ENCODE data around the gene SLC35E3. TPM values are rescaled to one million over a fixed set of nuclear protein-coding genes. Genes with fewer than 3 reads are reported as not detected.

SLC35E3 gene
- 4.2 TPM for total RNA-seq
- long read RNA-seq, full-length matches to known transcripts: 5 of 7 reads
- long read RNA-seq, partial matches to known transcripts: 1 of 7 reads
- long read RNA-seq, other reads (novel, unspliced or antisense): 1 of 7 reads

GRCh38 chr12:68745904-68746571, at the start of gene SLC35E3:
Gene SLC35E3 (plus strand): TSS chr12:68746176. CDS start chr12:68746378, 202 bp downstream.
- DNase-seq (ENCODE audit: missing footprints): peak; percentile 98
- intact Hi-C loops (cut with DNase I): loop anchor here (1.0 to 2.0 kb wide), 2 partner anchors 59 to 62 kb away; partner anchors contain the start of genes MDM2 and NUP107
- peak; percentile 100 for ATAC-seq

GRCh38 chr12:68699486-68699885, 46.5 kb upstream of the SLC35E3 start:
- DNase-seq (ENCODE audit: missing footprints) (no peak), ATAC-seq (no peak)
- intact Hi-C loops (cut with DNase I): no loop called here

GRCh38 chr12:68727776-68728175, 18.2 kb upstream of the SLC35E3 start:
- ATAC-seq: no peak
- intact Hi-C loops (cut with DNase I): no loop called here

GRCh38 chr12:68733661-68734071, 12.3 kb upstream of the SLC35E3 start:
- DNase-seq (ENCODE audit: missing footprints) (no peak), ATAC-seq (no peak)
- intact Hi-C loops (cut with DNase I): no loop called here

More at GRCh38 chr12:68727776-68728175, 18.2 kb upstream of the SLC35E3 start:
- DNase-seq (ENCODE audit: missing footprints): no peak

- ATAC-seq: no peak
- intact Hi-C loops (cut with DNase I): no loop called here
- DNase-seq (ENCODE audit: missing footprints): no peak
Observed at GRCh38 chr12:68739891-68740290, 6.1 kb upstream of the SLC35E3 start.

GRCh38 chr12:68743356-68743755, 2.6 kb upstream of the SLC35E3 start:
- ATAC-seq: no peak
- no peak for DNase-seq (ENCODE audit: missing footprints)
- intact Hi-C loops (cut with DNase I): no loop called here

GRCh38 chr12:68745376-68745903, 536 bp upstream of the SLC35E3 start:
- ATAC-seq (no peak), DNase-seq (ENCODE audit: missing footprints) (no peak)
- intact Hi-C loops (cut with DNase I): no loop called here

GRCh38 chr12:68746572-68747180, 700 bp downstream of the SLC35E3 start:
- DNase-seq (ENCODE audit: missing footprints): no peak
- intact Hi-C loops (cut with DNase I): loop anchor here (1.0 to 2.0 kb wide), 2 partner anchors 60 to 62 kb away; partner anchors contain the start of genes MDM2 and NUP107
- peak; percentile 68 for ATAC-seq

GRCh38 chr12:68749443-68749842, 3.5 kb downstream of the SLC35E3 start:
- intact Hi-C loops (cut with DNase I): no loop called here
- DNase-seq (ENCODE audit: missing footprints) (no peak), ATAC-seq (no peak)

- DNase-seq (ENCODE audit: missing footprints) (no peak), ATAC-seq (no peak)
- intact Hi-C loops (cut with DNase I): no loop called here
Observed at GRCh38 chr12:68749861-68750260, 3.9 kb downstream of the SLC35E3 start.

GRCh38 chr12:68750506-68750905, 4.5 kb downstream of the SLC35E3 start:
- ATAC-seq (no peak), DNase-seq (ENCODE audit: missing footprints) (no peak)
- intact Hi-C loops (cut with DNase I): no loop called here

GRCh38 chr12:68755536-68756243, 9.7 kb downstream of the SLC35E3 start:
- no peak for ATAC-seq
- intact Hi-C loops (cut with DNase I): no loop called here
- no peak for DNase-seq (ENCODE audit: missing footprints)

- ATAC-seq (no peak), DNase-seq (ENCODE audit: missing footprints) (no peak)
- intact Hi-C loops (cut with DNase I): no loop called here
Observed at GRCh38 chr12:68759852-68760251, 13.9 kb downstream of the SLC35E3 start.

GRCh38 chr12:68760806-68761441, 14.9 kb downstream of the SLC35E3 start:
- ATAC-seq: no peak
- intact Hi-C loops (cut with DNase I): no loop called here
- no peak for DNase-seq (ENCODE audit: missing footprints)

GRCh38 chr12:68761442-68761812, 15.5 kb downstream of the SLC35E3 start:
- intact Hi-C loops (cut with DNase I): no loop called here
- ATAC-seq: no peak

GRCh38 chr12:68761901-68762630, 16.1 kb downstream of the SLC35E3 start:
- ATAC-seq: no peak
- intact Hi-C loops (cut with DNase I): no loop called here
- DNase-seq (ENCODE audit: missing footprints): no peak

More at GRCh38 chr12:68761442-68761812, 15.5 kb downstream of the SLC35E3 start:
- DNase-seq (ENCODE audit: missing footprints): no peak

GRCh38 chr12:68762691-68763090, 16.7 kb downstream of the SLC35E3 start:
- intact Hi-C loops (cut with DNase I): no loop called here
- ATAC-seq: no peak
- no peak for DNase-seq (ENCODE audit: missing footprints)

GRCh38 chr12:68765696-68766095, 19.7 kb downstream of the SLC35E3 start:
- DNase-seq (ENCODE audit: missing footprints): no peak

More at GRCh38 chr12:68765696-68766095, 19.7 kb downstream of the SLC35E3 start:
- intact Hi-C loops (cut with DNase I): no loop called here
- ATAC-seq: no peak

All from Right ventricle myocardium inferior (tissue), 1 donor.